Measurements from ENCODE around the gene KCND2.
A peak's percentile ranks its signal among the peaks of the same experiment; 100 is the strongest.

The KCND2 gene

GRCh38 chr7:120405652-120406051 lies 132.7 kb downstream of the KCND2 start:
- DNase-seq (ENCODE audit: low spot score) (no peak), FAIRE-seq (no peak)

GRCh38 chr7:120407010-120407409 lies 134.0 kb downstream of the KCND2 start:
- DNase-seq (ENCODE audit: low spot score): peak; percentile 3
- FAIRE-seq: no peak

- no peak for DNase-seq (ENCODE audit: low spot score)
- FAIRE-seq: no peak
These were observed 139.4 kb downstream of the KCND2 start for GRCh38 chr7:120412139-120413050.

GRCh38 chr7:120413164-120413563 lies 140.2 kb downstream of the KCND2 start:
- no peak for FAIRE-seq
- DNase-seq (ENCODE audit: low spot score): no peak

- FAIRE-seq: no peak
- DNase-seq (ENCODE audit: low spot score): no peak
These were observed 144.4 kb downstream of the KCND2 start for GRCh38 chr7:120417244-120417979.

GRCh38 chr7:120421151-120421651 lies 148.2 kb downstream of the KCND2 start:
- FAIRE-seq: no peak

GRCh38 chr7:120431016-120431415 lies 158.0 kb downstream of the KCND2 start:
- FAIRE-seq (no peak), DNase-seq (ENCODE audit: low spot score) (no peak)

More at GRCh38 chr7:120421151-120421651, 148.2 kb downstream of the KCND2 start:
- no peak for DNase-seq (ENCODE audit: low spot score)

- no peak for FAIRE-seq
- DNase-seq (ENCODE audit: low spot score): no peak
These were observed 163.6 kb downstream of the KCND2 start for GRCh38 chr7:120436487-120437060.

DNA sequence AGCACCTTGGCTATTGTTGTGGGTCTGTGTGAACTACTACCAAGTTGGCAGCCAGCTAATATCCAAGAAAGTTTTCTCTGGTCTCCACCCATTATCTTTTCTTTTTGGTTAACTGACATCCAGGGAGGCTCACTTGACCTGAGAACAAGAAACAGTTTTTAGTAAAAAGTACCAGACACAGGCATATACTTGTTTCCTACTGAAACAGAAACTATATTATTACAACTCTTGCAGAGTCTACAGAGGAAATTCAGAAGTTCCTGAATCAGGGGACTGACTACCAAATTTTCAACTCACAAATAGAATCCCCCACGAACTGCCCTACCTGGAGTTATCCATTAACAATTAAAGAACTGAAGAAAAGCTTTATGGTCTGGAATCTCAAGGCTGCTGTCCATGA lies 168.9 kb downstream of the KCND2 start:
- FAIRE-seq: no peak

DNA sequence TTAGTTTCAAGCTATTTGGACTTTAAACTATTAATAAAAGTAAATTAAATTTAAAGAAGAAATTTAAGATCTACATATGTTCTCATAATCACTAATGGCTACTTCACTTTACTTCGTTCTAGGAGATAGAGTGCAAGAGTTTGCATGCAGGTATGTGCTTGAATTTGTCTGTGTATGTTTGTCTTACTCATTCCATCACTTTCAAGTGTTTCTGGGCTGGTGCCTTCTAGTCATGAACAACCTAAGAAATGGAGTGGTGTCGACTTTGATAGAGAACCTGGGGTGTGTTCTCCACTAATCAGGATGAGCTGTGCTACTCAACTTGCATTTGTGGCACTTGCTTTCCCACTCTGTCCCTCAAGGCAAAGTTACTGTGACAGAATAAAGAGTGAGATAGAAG lies 169.9 kb downstream of the KCND2 start:
- no peak for FAIRE-seq
- DNase-seq (ENCODE audit: low spot score): no peak

More for the DNA sequence above, 168.9 kb downstream of the KCND2 start:
- DNase-seq (ENCODE audit: low spot score): no peak

- FAIRE-seq (no peak), DNase-seq (ENCODE audit: low spot score) (no peak)
These were observed 171.7 kb downstream of the KCND2 start for GRCh38 chr7:120444650-120445049.

DNA sequence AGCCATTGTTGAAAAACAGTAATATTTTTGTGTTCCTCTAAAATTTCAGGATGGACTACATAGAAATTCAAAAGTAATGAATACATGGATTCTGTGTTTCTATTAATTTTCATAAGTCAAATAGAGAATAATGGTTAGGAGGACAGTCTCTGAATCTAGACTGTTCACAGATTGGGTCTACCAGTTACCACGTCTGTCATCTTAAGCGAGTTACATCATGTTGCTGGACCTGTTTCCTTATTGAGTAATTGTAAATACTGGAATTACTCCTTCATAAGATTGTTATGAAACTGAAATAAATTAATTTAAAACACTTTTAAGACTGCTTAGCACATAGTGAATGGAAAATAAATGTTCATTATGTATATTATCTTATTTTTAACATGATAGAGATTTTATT lies 172.3 kb downstream of the KCND2 start:
- no peak for DNase-seq (ENCODE audit: low spot score)
- FAIRE-seq: no peak

GRCh38 chr7:120452665-120453064 lies 179.7 kb downstream of the KCND2 start:
- DNase-seq (ENCODE audit: low spot score): no peak
- FAIRE-seq: no peak

DNA sequence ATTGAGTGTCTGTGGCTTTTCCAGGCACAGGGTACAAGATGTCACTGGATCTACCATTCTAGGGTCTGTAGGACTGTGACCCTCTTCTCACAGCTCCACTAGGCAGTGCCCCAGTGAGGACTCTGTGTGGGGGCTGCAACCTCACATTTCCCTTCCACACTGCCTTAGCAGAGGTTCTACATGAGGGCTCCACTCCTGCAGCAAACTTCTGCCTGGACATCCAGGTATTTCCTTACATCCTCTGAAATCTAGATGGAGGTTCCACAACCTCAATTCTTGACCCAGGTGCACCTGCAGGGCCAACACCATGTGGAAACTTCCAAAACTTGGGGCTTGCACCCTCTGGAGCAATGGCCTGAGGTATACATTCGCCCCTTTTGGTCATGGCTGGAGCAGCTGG lies 183.7 kb downstream of the KCND2 start:
- FAIRE-seq (no peak), DNase-seq (ENCODE audit: low spot score) (no peak)

DNA sequence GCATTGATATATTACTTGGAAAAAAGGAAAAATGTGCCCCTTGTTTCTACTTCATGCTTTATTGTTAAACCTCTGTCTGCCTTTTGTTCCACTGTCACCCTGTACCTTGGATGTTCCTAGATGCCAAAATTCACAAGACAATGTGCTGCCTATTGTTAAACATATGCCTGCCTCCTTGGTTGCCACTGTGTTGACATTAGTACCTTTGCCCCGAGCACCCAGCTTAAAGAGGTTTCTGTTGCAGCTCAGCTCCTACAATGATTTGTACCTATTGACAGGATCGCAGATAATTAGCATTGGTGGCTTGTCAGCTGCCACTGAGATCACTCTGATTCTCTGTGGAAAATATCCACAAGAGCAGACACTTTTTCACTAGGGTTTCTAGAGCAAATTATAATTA lies 188.0 kb downstream of the KCND2 start:
- FAIRE-seq (no peak), DNase-seq (ENCODE audit: low spot score) (no peak)

DNA sequence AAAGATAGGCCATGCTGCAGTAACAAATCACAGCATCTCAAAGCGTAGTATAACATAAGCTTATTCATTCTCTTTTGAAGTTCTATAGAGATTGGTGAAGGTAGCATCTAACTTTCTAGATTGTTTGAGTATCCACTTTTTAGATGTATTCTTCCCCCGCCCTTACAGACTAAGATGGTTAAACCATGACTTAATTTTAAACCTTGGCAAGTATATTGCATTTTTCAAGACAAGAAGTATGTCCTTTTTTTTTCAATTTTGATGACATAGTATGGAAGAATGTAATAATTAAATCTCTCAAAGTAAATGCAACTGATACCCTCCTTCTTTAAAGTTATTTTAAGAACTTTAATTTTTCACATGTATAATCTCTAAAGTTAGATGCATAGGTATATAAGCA lies 190.0 kb downstream of the KCND2 start:
- DNase-seq (ENCODE audit: low spot score) (no peak), FAIRE-seq (no peak)

- FAIRE-seq: no peak
These were observed 191.1 kb downstream of the KCND2 start for GRCh38 chr7:120464104-120464503.

DNA sequence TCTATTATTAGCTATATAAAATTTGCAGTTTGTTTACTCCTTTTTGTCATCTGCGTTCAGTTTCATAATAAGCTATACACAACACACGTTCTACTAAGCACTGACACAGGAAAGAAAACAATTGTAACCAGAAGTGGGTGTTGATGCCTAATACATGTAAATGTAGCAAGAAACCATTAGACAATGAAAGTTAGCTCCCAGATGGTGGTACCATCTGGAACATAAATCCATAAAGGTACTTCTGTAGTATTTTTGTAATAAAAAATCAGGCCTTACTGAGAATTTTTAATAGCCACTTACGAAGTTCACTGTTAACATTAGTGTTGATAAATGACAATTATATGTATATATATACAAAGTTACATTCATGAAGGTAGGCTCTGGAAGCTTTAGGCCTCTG lies 194.7 kb downstream of the KCND2 start:
- no peak for FAIRE-seq
- no peak for DNase-seq (ENCODE audit: low spot score)

More at GRCh38 chr7:120464104-120464503, 191.1 kb downstream of the KCND2 start:
- no peak for DNase-seq (ENCODE audit: low spot score)

- DNase-seq (ENCODE audit: low spot score) (no peak), FAIRE-seq (no peak)
These were observed 195.6 kb downstream of the KCND2 start for GRCh38 chr7:120468611-120469010.

GRCh38 chr7:120472892-120473291 lies 199.9 kb downstream of the KCND2 start:
- no peak for DNase-seq (ENCODE audit: low spot score)
- no peak for FAIRE-seq

DNA sequence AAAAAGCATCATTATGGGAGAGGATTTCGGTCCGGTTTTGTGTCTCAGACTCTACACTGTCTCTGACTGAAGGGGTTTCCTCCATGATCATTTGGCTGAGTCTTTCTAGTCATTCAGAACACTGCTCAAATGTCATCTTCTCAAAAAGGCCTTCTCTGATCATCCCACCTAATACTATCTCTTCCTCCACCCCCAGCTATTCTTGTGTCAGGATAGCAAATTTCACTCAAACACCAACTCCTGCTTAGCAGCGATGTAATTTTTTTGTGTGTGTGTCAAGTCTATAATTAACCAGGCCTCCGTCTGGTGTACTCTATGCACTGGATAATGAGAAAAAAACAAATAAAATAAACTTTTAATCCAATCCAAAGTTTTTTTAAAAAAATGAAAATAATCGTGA lies 200.4 kb downstream of the KCND2 start:
- FAIRE-seq (no peak), DNase-seq (ENCODE audit: low spot score) (no peak)

DNA sequence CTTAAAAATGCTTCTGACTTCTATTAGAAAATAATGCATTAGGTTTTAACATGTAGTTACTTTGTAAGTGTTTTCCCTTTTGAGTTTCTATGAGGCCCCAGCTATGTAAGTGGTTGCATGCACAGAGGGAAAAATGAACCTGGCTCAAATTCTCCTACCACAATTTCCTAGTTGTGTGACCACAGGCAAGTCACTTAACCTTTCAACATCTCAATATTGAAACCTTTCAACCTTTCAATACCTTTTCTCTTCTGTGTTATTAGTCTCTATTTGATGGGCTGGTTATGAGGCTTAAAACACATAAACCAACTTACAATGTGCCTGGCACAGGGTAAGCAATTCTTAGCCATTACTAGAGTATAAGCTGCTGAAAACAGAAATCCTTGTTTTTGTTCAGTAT lies 203.0 kb downstream of the KCND2 start:
- DNase-seq (ENCODE audit: low spot score) (no peak), FAIRE-seq (no peak)

Data from urothelium cell line (cell line).